SK-N-SH (cell line): Measurements from ENCODE around the gene SLC38A2. TPM values are rescaled to one million over a fixed set of nuclear protein-coding genes. Genes with fewer than 3 reads are reported as not detected.

Experiments
- CTCF ChIA-PET: fragments of 300-600, 350-600 bp; formaldehyde crosslinking; extraction: SDS; loops from one replicate; lab custom pipeline; 2021; lab: Yijun Ruan, JAX
- POLR2A ChIA-PET: fragments of 350-600 bp; sonication (Branson Sonifier 250); formaldehyde crosslinking; extraction: SDS; loops from one replicate; lab custom pipeline; 2020; ENCODE audit warnings: antibody characterized with exemption, inconsistent platforms; lab: Yijun Ruan, JAX
- DNase-seq: peaks from one replicate; pipeline ENCODE4 v3.0.0; 2012
- H2AFZ ChIP-seq: fragments of 200-600 bp; sonication (generic); 2 replicates; pipeline ENCODE4 v1.8.1; 2016; ENCODE audit warnings: antibody characterized with exemption, mild to moderate bottlenecking, low read depth
- H3F3A ChIP-seq: fragments of 200-600 bp; sonication (generic); replicated peaks from 2 replicates; pipeline ENCODE3; 2016; ENCODE audit warnings: antibody characterized with exemption, mild to moderate bottlenecking; ENCODE audit not compliant: insufficient read depth
- H3K27ac ChIP-seq, 2 experiments: fragments of 200-500 bp in 1 of 2; fragments of 200-600 bp in 1 of 2; sonication (Bioruptor generic) in 1 of 2; sonication (generic), shearing (Covaris generic) in 1 of 2; 2 replicates each; pipeline versions ENCODE4 v1.5.1 to v1.6.1; 2014 to 2016; ENCODE audit warnings: low read depth in 2 of 2, inconsistent platforms in 1 of 2, low read length in 1 of 2, mild to moderate bottlenecking in 1 of 2, mixed read lengths in 1 of 2
- H3K27me3 ChIP-seq: fragments of 200-600 bp; sonication (generic), shearing (Covaris generic); 2 replicates; pipeline ENCODE4 v1.6.1; 2016; ENCODE audit warnings: mixed run types; ENCODE audit not compliant: insufficient read depth
- H3K36me3 ChIP-seq, 2 experiments: fragments of 200-500 bp in 1 of 2; fragments of 200-600 bp in 1 of 2; sonication (Bioruptor generic) in 1 of 2; sonication (generic) in 1 of 2; replicated peaks in 1 of 2; 2 replicates each; pipeline versions ENCODE3 to v1.5.1; 2014 to 2016; ENCODE audit warnings: low read length in 1 of 2, mild to moderate bottlenecking in 1 of 2; ENCODE audit not compliant: insufficient read depth in 2 of 2, control insufficient read depth in 1 of 2
- H3K4me1 ChIP-seq, 2 experiments: fragments of 200-500 bp in 1 of 2; fragments of 200-600 bp in 1 of 2; sonication (Bioruptor generic) in 1 of 2; sonication (generic), shearing (Covaris generic) in 1 of 2; 2 replicates each; pipeline versions ENCODE4 v1.5.1 to v1.6.1; 2014 to 2016; ENCODE audit warnings: low read depth in 1 of 2, low read length in 1 of 2, mixed run types in 1 of 2; ENCODE audit not compliant: insufficient read depth in 2 of 2, control insufficient read depth in 1 of 2
- H3K4me2 ChIP-seq: fragments of 200-600 bp; sonication (generic), shearing (Covaris generic); 2 replicates; pipeline ENCODE4 v1.6.1; 2017; ENCODE audit warnings: mixed run types
- H3K4me3 ChIP-seq, 2 experiments: fragments of 200-500 bp in 1 of 2; fragments of 200-600 bp in 1 of 2; sonication (Bioruptor generic) in 1 of 2; sonication (generic), shearing (Covaris generic) in 1 of 2; 2 replicates each; pipeline versions ENCODE4 v1.5.1 to v1.8.1; 2014 to 2016; ENCODE audit warnings: low read depth in 2 of 2, inconsistent platforms in 1 of 2, low read length in 1 of 2, mild to moderate bottlenecking in 1 of 2, mixed read lengths in 1 of 2, moderate library complexity in 1 of 2
- H3K79me2 ChIP-seq: fragments of 200-600 bp; sonication (generic); 2 replicates; pipeline ENCODE4 v1.8.1; 2017; ENCODE audit warnings: mild to moderate bottlenecking; ENCODE audit not compliant: insufficient read depth
- H3K9ac ChIP-seq: fragments of 200-600 bp; sonication (generic); 2 replicates; pipeline ENCODE4 v1.6.1; 2017; ENCODE audit warnings: mixed run types
- H3K9me2 ChIP-seq: fragments of 200-600 bp; sonication (generic); 2 replicates; pipeline ENCODE4 v1.6.1; 2017; ENCODE audit warnings: mixed run types
- H3K9me3 ChIP-seq: fragments of 200-600 bp; sonication (generic); 2 replicates; pipeline ENCODE4 v1.6.1; 2017; ENCODE audit warnings: mixed run types, mild to moderate bottlenecking, moderate library complexity
- H4K20me1 ChIP-seq: fragments of 200-600 bp; sonication (generic); 2 replicates; pipeline ENCODE4 v1.6.1; 2017; ENCODE audit warnings: mild to moderate bottlenecking, mixed run types; ENCODE audit not compliant: insufficient read depth
- CHD2 ChIP-seq: fragments of 150-350 bp; IDR thresholded peaks from 2 replicates; pipeline ENCODE4 v1.6.1; 2018; ENCODE audit warnings: low read length; ENCODE audit not compliant: partially characterized antibody
- CTCF ChIP-seq: fragments of 200-600 bp; sonication (generic); IDR thresholded peaks from 2 replicates; pipeline ENCODE4 v1.6.1; 2017; ENCODE audit warnings: antibody characterized with exemption, mild to moderate bottlenecking, moderate library complexity
- ELF1 ChIP-seq: IDR thresholded peaks from 2 replicates; pipeline ENCODE4 v1.4.0; 2012
- EZH2phosphoT487 ChIP-seq: fragments of 200-600 bp; sonication (generic); IDR thresholded peaks from 2 replicates; pipeline ENCODE4 v1.6.1; 2017; ENCODE audit warnings: low read depth, mixed run types, mild to moderate bottlenecking, antibody characterized with exemption, moderate library complexity, borderline replicate concordance
- FOXJ3 ChIP-seq: sonication (generic); formaldehyde crosslinking; IDR thresholded peaks from 2 replicates; pipeline ENCODE4 v1.5.1; 2020; ENCODE audit warnings: mild to moderate bottlenecking, missing genetic modification reagents
- FOXM1 ChIP-seq: IDR thresholded peaks from 2 replicates; pipeline ENCODE4 v1.4.0; 2012; ENCODE audit warnings: low read depth, mild to moderate bottlenecking
- GATA2 ChIP-seq: sonication (generic); formaldehyde crosslinking; IDR thresholded peaks from 2 replicates; pipeline ENCODE4 v1.5.0; 2020; ENCODE audit warnings: mild to moderate bottlenecking, missing genetic modification reagents
- IRF3 ChIP-seq: fragments of 150-350 bp; IDR thresholded peaks from 2 replicates; pipeline ENCODE4 v1.6.1; 2016; ENCODE audit warnings: mild to moderate bottlenecking, low read depth, low read length
- MAX ChIP-seq: IDR thresholded peaks from 2 replicates; pipeline ENCODE4 v1.4.0; 2012; ENCODE audit warnings: low read depth
- RCOR1 ChIP-seq: fragments of 150-350 bp; IDR thresholded peaks from 2 replicates; pipeline ENCODE4 v1.6.1; 2017; ENCODE audit warnings: antibody characterized with exemption, low read length
- RXRA ChIP-seq: IDR thresholded peaks from 2 replicates; pipeline ENCODE4 v1.4.0; 2012; ENCODE audit warnings: low read depth, mild to moderate bottlenecking, borderline replicate concordance
- SIN3A ChIP-seq: IDR thresholded peaks from 2 replicates; pipeline ENCODE4 v1.6.1; 2012; ENCODE audit warnings: low read depth, mild to moderate bottlenecking, low read length, moderate library complexity, borderline replicate concordance
- SMC3 ChIP-seq: IDR thresholded peaks from 2 replicates; pipeline ENCODE4 v1.6.1; 2012; ENCODE audit warnings: low read depth, low read length, improper control_type of control experiment
- TCF12 ChIP-seq: IDR thresholded peaks from 2 replicates; pipeline ENCODE4 v1.4.0; 2012
- TEAD4 ChIP-seq: IDR thresholded peaks from 2 replicates; pipeline ENCODE4 v1.4.0; 2012; ENCODE audit warnings: mild to moderate bottlenecking, borderline replicate concordance; ENCODE audit not compliant: insufficient read depth
- USF1 ChIP-seq: IDR thresholded peaks from 2 replicates; pipeline ENCODE4 v1.4.0; 2012; ENCODE audit warnings: low read depth, borderline replicate concordance
- ZBTB33 ChIP-seq: IDR thresholded peaks from 2 replicates; pipeline ENCODE4 v1.4.0; 2012; ENCODE audit warnings: low read depth, borderline replicate concordance
- WGBS: methylation state at CpG from one replicate; pipeline ENCODE4 v1.1.6; 2017; ENCODE audit warnings: low lambda C conversion rate; 5-methylcytosine and 5-hydroxymethylcytosine counted together
- polyA plus RNA-seq, 3 experiments: library from polyadenylated mRNA; depleted of rRNA; stranded (reverse); fragments of >200 nt; gene quantifications; 2 replicates each; pipeline ENCODE4 v1.2.3, GENCODE V29; 2012

SLC38A2 gene
- polyA plus RNA-seq, 1 of the 3 experiments (the other 2 are of a cell fraction), result 135 TPM

- no peak for DNase-seq
These were observed 30.6 kb upstream of the SLC38A2 start for GRCh38 chr12:46402941-46403718.

More at GRCh38 chr12:46402941-46403718, 30.6 kb upstream of the SLC38A2 start:
- 66% methylated on average over 3 of the region's 3 CpGs for WGBS
- peaks cover 3 to 29% of the 10 kb centered on the region in 2 experiments for H3K4me1 ChIP-seq
- no peaks in the 10 kb centered on the region for H4K20me1 ChIP-seq
- H3K79me2 ChIP-seq, result no peaks in the 10 kb centered on the region
- no peak overlapping the region for H3K4me3 ChIP-seq
- POLR2A ChIA-PET, result no interaction called here
- no peak for TF ChIP-seq ZBTB33
- TF ChIP-seq TCF12, result no peak
- no peak for TF ChIP-seq RXRA
- no peak for TF ChIP-seq CHD2
- no peak for TF ChIP-seq ELF1
- no peak for TF ChIP-seq IRF3
- TF ChIP-seq RCOR1, result no peak
- TF ChIP-seq GATA2 (CRISPR knock-in tag), result no peak
- no peak for TF ChIP-seq USF1
- TF ChIP-seq FOXJ3 (CRISPR knock-in tag), result no peak
- no peak for TF ChIP-seq EZH2phosphoT487
- no peak for TF ChIP-seq SIN3A
- TF ChIP-seq SMC3, result no peak
- TF ChIP-seq FOXM1, result no peak
- no peak for TF ChIP-seq MAX
- TF ChIP-seq TEAD4, result no peak
- no peak for TF ChIP-seq CTCF
- H2AFZ ChIP-seq, result no peak overlapping the region
- peaks cover 33% of the 10 kb centered on the region for H3F3A ChIP-seq
- H3K36me3 ChIP-seq, result no peaks in the 10 kb centered on the region
- peak overlapping the region; percentile 49 for H3K4me2 ChIP-seq
- H3K9me3 ChIP-seq, result no peaks in the 10 kb centered on the region
- H3K9ac ChIP-seq, result peak overlapping the region; percentile 15
- H3K9me2 ChIP-seq, result no peaks in the 10 kb centered on the region
- peak overlapping the region; percentile 77 to 88; a peak in 3 of 4 replicates for H3K27ac ChIP-seq
- CTCF ChIA-PET, result no interaction called here
- no peaks in the 10 kb centered on the region for H3K27me3 ChIP-seq
